Activated CD4-positive, alpha-beta T cell treated with anti-CD3 and anti-CD28 coated beads for 48 hours (primary cell): Measurements from ENCODE around the gene NMBR.
"Not testable (repeated sequence)": the region's sequence is repeated elsewhere in the genome, so short reads cannot be mapped to it uniquely, and the experiment has no call there.

Source experiments
- DNase-seq: peaks from one replicate; pipeline ENCODE4 v3.0.0-alpha.2; 2020

Gene NMBR

GRCh38 chr6:142146828-142147662 lies at the start of gene NMBR, which contains the start of gene VTA1:
TSS of gene NMBR (minus strand) at chr6:142147122. CDS start at chr6:142088658, 58,464 bp downstream.
TSS of gene VTA1 (plus strand) at chr6:142147263. CDS start at chr6:142147288, 25 bp downstream.
- DNase-seq = peak; percentile 97

GRCh38 chr6:142195862-142196541 lies 49.1 kb upstream of the NMBR start:
- DNase-seq = no peak

GRCh38 chr6:142193621-142194020 lies 46.7 kb upstream of the NMBR start:
- no peak for DNase-seq

- no peak for DNase-seq
Measured at GRCh38 chr6:142192343-142192742, 45.4 kb upstream of the NMBR start.

GRCh38 chr6:142189057-142189456 lies 42.1 kb upstream of the NMBR start:
- no peak for DNase-seq

GRCh38 chr6:142188341-142188740 lies 41.4 kb upstream of the NMBR start:
- not testable (repeated sequence) for DNase-seq

- DNase-seq = no peak
Measured at GRCh38 chr6:142187209-142187608, 40.3 kb upstream of the NMBR start.

- no peak for DNase-seq
Measured at GRCh38 chr6:142185641-142186040, 38.7 kb upstream of the NMBR start.

- no peak for DNase-seq
Measured at GRCh38 chr6:142184307-142184706, 37.4 kb upstream of the NMBR start.

GRCh38 chr6:142183351-142183750 lies 36.4 kb upstream of the NMBR start:
- DNase-seq = no peak

- DNase-seq = no peak
Measured at GRCh38 chr6:142182004-142182403, 35.1 kb upstream of the NMBR start.

- DNase-seq = no peak
Measured at GRCh38 chr6:142178129-142178528, 31.2 kb upstream of the NMBR start.

- no peak for DNase-seq
Measured at GRCh38 chr6:142174703-142175102, 27.8 kb upstream of the NMBR start.

GRCh38 chr6:142173980-142174379 lies 27.1 kb upstream of the NMBR start:
- DNase-seq = no peak

GRCh38 chr6:142172758-142173157 lies 25.8 kb upstream of the NMBR start:
- DNase-seq = no peak

- DNase-seq = no peak
Measured at GRCh38 chr6:142171351-142171750, 24.4 kb upstream of the NMBR start.

- no peak for DNase-seq
Measured at GRCh38 chr6:142167486-142167885, 20.6 kb upstream of the NMBR start.

GRCh38 chr6:142167071-142167470 lies 20.1 kb upstream of the NMBR start:
- no peak for DNase-seq

- DNase-seq = no peak
Measured at GRCh38 chr6:142165227-142165626, 18.3 kb upstream of the NMBR start.

- no peak for DNase-seq
Measured at GRCh38 chr6:142162780-142163179, 15.9 kb upstream of the NMBR start.

- DNase-seq = not testable (repeated sequence)
Measured at GRCh38 chr6:142156758-142157068, 9.8 kb upstream of the NMBR start.

- DNase-seq = no peak
Measured at GRCh38 chr6:142155895-142156757, 9.2 kb upstream of the NMBR start.

- DNase-seq = no peak
Measured at GRCh38 chr6:142155091-142155490, 8.2 kb upstream of the NMBR start.
